IMR-90 (cell line): Measurements from ENCODE around the gene SEC14L1. TPM values are rescaled to one million over a fixed set of nuclear protein-coding genes. Genes with fewer than 3 reads are reported as not detected.

ENCODE experiments used
- ATAC-seq: fragments of 200-7000 bp; cut with Tn5 transposase; 2 replicates; pipeline ENCODE4 v1.9.1; 2020; ENCODE audit warnings: low read depth, mild to moderate bottlenecking, moderate library complexity
- BruUV-seq: library from RNA; stranded (reverse); fragments of 400-500 nt; replicated peaks from 2 replicates; lab custom pipeline; 2021; lab: Mats Ljungman, UMichigan
- CTCF ChIA-PET: fragments of 300-600 bp; formaldehyde crosslinking; extraction: SDS; loops from one replicate; lab custom pipeline; 2021; ENCODE audit warnings: antibody characterized with exemption; lab: Yijun Ruan, JAX
- POLR2A ChIA-PET: fragments of 300-600 bp; sonication (Branson Sonifier 250); formaldehyde crosslinking; loops from one replicate; lab custom pipeline; 2022; ENCODE audit warnings: antibody characterized with exemption; ENCODE audit not compliant: unreplicated experiment; lab: Charles Lee
- DNase-seq: peaks from one replicate; pipeline ENCODE4 v3.0.0; 2013
- H2AFZ ChIP-seq: replicated peaks from 2 replicates; pipeline ENCODE3; 2013; ENCODE audit warnings: low read length, mild to moderate bottlenecking; ENCODE audit not compliant: poor library complexity
- H2AK5ac ChIP-seq: 2 replicates; pipeline ENCODE4 v1.6.1; 2013; ENCODE audit warnings: low read depth, low read length, inconsistent platforms
- H2AK9ac ChIP-seq: replicated peaks from 2 replicates; pipeline ENCODE3; 2013; ENCODE audit warnings: mild to moderate bottlenecking, low read depth, low read length, moderate library complexity; ENCODE audit not compliant: poor library complexity
- H2BK120ac ChIP-seq: 2 replicates; pipeline ENCODE4 v1.6.1; 2013; ENCODE audit warnings: low read depth, low read length, inconsistent platforms
- H2BK15ac ChIP-seq: 3 replicates; pipeline ENCODE4 v1.6.1; 2013; ENCODE audit warnings: low read depth, low read length, inconsistent platforms
- H2BK20ac ChIP-seq: 2 replicates; pipeline ENCODE4 v1.6.1; 2013; ENCODE audit warnings: low read depth, mild to moderate bottlenecking, inconsistent platforms, low read length, moderate library complexity
- H2BK5ac ChIP-seq: 2 replicates; pipeline ENCODE4 v1.6.1; 2013; ENCODE audit warnings: mild to moderate bottlenecking, low read depth, low read length, inconsistent platforms; ENCODE audit not compliant: poor library complexity, severe bottlenecking
- H3K14ac ChIP-seq: replicated peaks from 2 replicates; pipeline ENCODE4 v1.6.1; 2013; ENCODE audit warnings: low read depth, low read length, inconsistent platforms
- H3K18ac ChIP-seq: 2 replicates; pipeline ENCODE4 v1.6.1; 2013; ENCODE audit warnings: low read depth, low read length, control low read depth
- H3K23ac ChIP-seq: 2 replicates; pipeline ENCODE4 v1.6.1; 2013; ENCODE audit warnings: low read depth, low read length, inconsistent platforms
- H3K27ac ChIP-seq: 2 replicates; pipeline ENCODE4 v1.5.1; 2013; ENCODE audit warnings: mild to moderate bottlenecking, control low read depth, low read length; ENCODE audit not compliant: insufficient read depth
- H3K27me3 ChIP-seq: 2 replicates; pipeline ENCODE4 v1.6.1; 2013; ENCODE audit warnings: low read length; ENCODE audit not compliant: control insufficient read depth, insufficient read depth
- H3K36me3 ChIP-seq: 2 replicates; pipeline ENCODE4 v1.6.1; 2013; ENCODE audit warnings: low read length, mixed read lengths; ENCODE audit not compliant: control insufficient read depth, insufficient read depth
- H3K4ac ChIP-seq: 2 replicates; pipeline ENCODE4 v1.6.1; 2013; ENCODE audit warnings: low read depth, low read length, inconsistent platforms
- H3K4me1 ChIP-seq: 2 replicates; pipeline ENCODE4 v1.6.1; 2013; ENCODE audit warnings: low read length, mixed read lengths; ENCODE audit not compliant: control insufficient read depth, insufficient read depth
- H3K4me2 ChIP-seq: 2 replicates; pipeline ENCODE4 v1.6.1; 2013; ENCODE audit warnings: low read depth, mild to moderate bottlenecking, control low read depth, low read length, moderate library complexity
- H3K4me3 ChIP-seq: 2 replicates; pipeline ENCODE4 v1.5.1; 2013; ENCODE audit warnings: low read depth, mild to moderate bottlenecking, control low read depth, low read length, moderate library complexity; ENCODE audit not compliant: insufficient read depth
- H3K56ac ChIP-seq: 2 replicates; pipeline ENCODE4 v1.6.1; 2013; ENCODE audit warnings: low read length, inconsistent platforms; ENCODE audit not compliant: insufficient read depth; ENCODE audit errors: extremely low read depth
- H3K79me1 ChIP-seq, 2 experiments: 2 replicates each; pipeline ENCODE4 v1.6.1; 2013; ENCODE audit warnings: low read length in 2 of 2, inconsistent platforms in 1 of 2, low read depth in 1 of 2
- H3K9ac ChIP-seq: 2 replicates; pipeline ENCODE4 v1.6.1; 2013; ENCODE audit warnings: low read depth, low read length, control low read depth
- H3K9me1 ChIP-seq: 2 replicates; pipeline ENCODE4 v1.6.1; 2013; ENCODE audit warnings: low read length, inconsistent platforms; ENCODE audit not compliant: insufficient read depth
- H3K9me3 ChIP-seq: 2 replicates; pipeline ENCODE4 v1.6.1; 2013; ENCODE audit warnings: low read length; ENCODE audit not compliant: control insufficient read depth, insufficient read depth
- H4K20me1 ChIP-seq: 2 replicates; pipeline ENCODE4 v1.6.1; 2013; ENCODE audit warnings: low read length, inconsistent platforms; ENCODE audit not compliant: insufficient read depth
- H4K5ac ChIP-seq: 2 replicates; pipeline ENCODE4 v1.6.1; 2013; ENCODE audit warnings: mild to moderate bottlenecking, low read depth, low read length, control low read depth
- H4K8ac ChIP-seq, 2 experiments: 2 replicates each; pipeline ENCODE4 v1.6.1; 2013; ENCODE audit warnings: low read depth in 2 of 2, low read length in 2 of 2, control low read depth in 1 of 2, inconsistent platforms in 1 of 2
- H4K91ac ChIP-seq: 2 replicates; pipeline ENCODE4 v1.6.1; 2013; ENCODE audit warnings: low read depth, low read length, inconsistent platforms; ENCODE audit not compliant: insufficient read depth
- BHLHE40 ChIP-seq: fragments of 150-350 bp; IDR thresholded peaks from 2 replicates; pipeline ENCODE4 v1.6.1; 2016; ENCODE audit warnings: mild to moderate bottlenecking, low read depth, low read length
- CEBPB ChIP-seq: IDR thresholded peaks from 2 replicates; pipeline ENCODE4 v1.6.1; 2012; ENCODE audit warnings: low read depth, low read length, improper control_type of control experiment
- CTCF ChIP-seq: conservative IDR thresholded peaks from 2 replicates; pipeline ENCODE4 v1.5.1; 2012; ENCODE audit warnings: mild to moderate bottlenecking, low read depth, low read length, improper control_type of control experiment
- ELK1 ChIP-seq: fragments of 150-350 bp; IDR thresholded peaks from 2 replicates; pipeline ENCODE4 v1.6.1; 2016; ENCODE audit warnings: low read depth, mild to moderate bottlenecking, low read length, moderate library complexity, borderline replicate concordance
- FOS ChIP-seq: fragments of 150-350 bp; IDR thresholded peaks from 2 replicates; pipeline ENCODE4 v1.6.1; 2016; ENCODE audit warnings: low read depth, low read length
- MAFK ChIP-seq: IDR thresholded peaks from 2 replicates; pipeline ENCODE4 v1.6.1; 2012; ENCODE audit warnings: low read depth, low read length, improper control_type of control experiment
- MAZ ChIP-seq: IDR thresholded peaks from 2 replicates; pipeline ENCODE4 v1.6.1; 2012; ENCODE audit warnings: low read depth, mild to moderate bottlenecking, low read length, improper control_type of control experiment, moderate library complexity, borderline replicate concordance
- MXI1 ChIP-seq: IDR thresholded peaks from 2 replicates; pipeline ENCODE4 v1.6.1; 2012; ENCODE audit warnings: low read depth, mild to moderate bottlenecking, low read length, moderate library complexity, borderline replicate concordance
- NFE2L2 ChIP-seq: fragments of 150-350 bp; IDR thresholded peaks from 2 replicates; pipeline ENCODE4 v1.6.1; 2016; ENCODE audit warnings: low read depth, mild to moderate bottlenecking, low read length
- POLR2A ChIP-seq: IDR thresholded peaks from 2 replicates; pipeline ENCODE4 v1.6.1; 2012; ENCODE audit warnings: mild to moderate bottlenecking, low read depth, low read length
- RAD21 ChIP-seq: IDR thresholded peaks from 2 replicates; pipeline ENCODE4 v1.6.1; 2012; ENCODE audit warnings: low read length, improper control_type of control experiment
- RCOR1 ChIP-seq: IDR thresholded peaks from 2 replicates; pipeline ENCODE4 v1.6.1; 2012; ENCODE audit warnings: mild to moderate bottlenecking, low read length, improper control_type of control experiment; ENCODE audit not compliant: insufficient replicate concordance
- RFX5 ChIP-seq: IDR thresholded peaks from 2 replicates; pipeline ENCODE4 v1.8.0; 2012; ENCODE audit warnings: low read depth, mild to moderate bottlenecking, low read length, moderate library complexity
- SMC3 ChIP-seq: fragments of 150-350 bp; IDR thresholded peaks from 2 replicates; pipeline ENCODE4 v1.6.1; 2016; ENCODE audit warnings: low read depth, mild to moderate bottlenecking, antibody characterized with exemption, low read length, moderate library complexity
- USF2 ChIP-seq: fragments of 150-350 bp; IDR thresholded peaks from 2 replicates; pipeline ENCODE4 v1.6.1; 2017; ENCODE audit warnings: mild to moderate bottlenecking, antibody characterized with exemption, low read length, low read depth
- WGBS, 2 experiments: methylation state at CpG; one replicate each; pipeline versions ENCODE4 v1.1.5 to v1.1.7; 2013; ENCODE audit warnings: missing lambda C conversion rate in 2 of 2; ENCODE audit not compliant: insufficient read length in 1 of 2; ENCODE audit errors: extremely low coverage in 2 of 2; 5-methylcytosine and 5-hydroxymethylcytosine counted together
- dilution Hi-C: fragments of 300-500 bp; cut with HindIII; formaldehyde crosslinking; loops from one replicate; pipeline ENCODE4 v1.14.3; 2018; ENCODE audit warnings: low sequenced_read_pairs; ENCODE audit not compliant: unreplicated experiment
- in situ Hi-C: fragments of 300-500 bp; cut with MboI; formaldehyde crosslinking; loops from 3 replicates; pipeline ENCODE4 v1.14.3; 2019; ENCODE audit warnings: low sequenced_read_pairs, inconsistent platforms, mixed read lengths
- intact Hi-C: fragments of 100-400 bp; cut with micrococcal nuclease; formaldehyde crosslinking; loops from 2 replicates; pipeline ENCODE4 v1.10.0; 2022
- polyA plus RNA-seq, 3 experiments: library from polyadenylated mRNA; depleted of rRNA; stranded (reverse); fragments of >200 nt; gene quantifications; 2 replicates each; pipeline ENCODE4 v1.2.3, GENCODE V29; 2012; ENCODE audit warnings: low replicate concordance in 1 of 3
- total RNA-seq: library from RNA; depleted of rRNA; stranded (reverse); fragments of >200 nt; gene quantifications from 2 replicates; pipeline ENCODE4 v1.2.3, GENCODE V29; 2012

The SEC14L1 gene
- total and polyA plus RNA-seq, 2 of the 4 experiments (the other 2 are of a cell fraction), result 24.9 to 35.8 TPM

GRCh38 chr17:77184474-77184873, 43.7 kb downstream of the SEC14L1 start:
- Histone ChIP-seq H2BK15ac (no peak overlapping the region), H2BK20ac (no peak overlapping the region), H3K14ac (no peak overlapping the region), H3K4me1 (peaks cover 11% of the 10 kb centered on the region), H2BK120ac (no peak overlapping the region), H3K9me1 (peaks cover 16% of the 10 kb centered on the region), H4K91ac (no peak overlapping the region), H3K9ac (no peak overlapping the region), H3K9me3 (no peaks in the 10 kb centered on the region), H3K27ac (no peak overlapping the region), H3K27me3 (no peaks in the 10 kb centered on the region), H3K4ac (no peak overlapping the region), H2AK9ac (no peak overlapping the region), H2AFZ (no peak overlapping the region), H2AK5ac (peak overlapping the region; percentile 33; the same call in 1 of the 2 replicates), H3K4me3 (no peak overlapping the region), H3K23ac (no peak overlapping the region), H3K56ac (no peak overlapping the region), H4K8ac (no peak overlapping the region), H4K5ac (no peak overlapping the region), H4K20me1 (peaks cover 72% of the 10 kb centered on the region), H3K79me1 (peaks cover 36 to 88% of the 10 kb centered on the region in 2 experiments), H2BK5ac (no peak overlapping the region), H3K18ac (no peak overlapping the region), H3K36me3 (no peaks in the 10 kb centered on the region), H3K4me2 (no peak overlapping the region)
- no TSS peak for BruUV-seq
- TF ChIP-seq CTCF (no peak), MAFK (no peak), RAD21 (no peak), RFX5 (no peak), FOS (no peak), RCOR1 (no peak), CEBPB (no peak), SMC3 (no peak), NFE2L2 (no peak), ELK1 (no peak), POLR2A (no peak), MAZ (no peak), USF2 (no peak), MXI1 (no peak), BHLHE40 (no peak)
- intact Hi-C loops (no loop called here), in situ Hi-C loops (no loop called here), dilution Hi-C loops (no loop called here)
- ChIA-PET POLR2A (no interaction called here), CTCF (no interaction called here)
- no CpG with 5 or more reads among the region's 4 CpGs for WGBS, 2 experiments
- ATAC-seq (no peak), DNase-seq (no peak)
